Erythroblast (primary cell): ENCODE data around the gene XPNPEP2.
A peak's percentile ranks its signal among the peaks of the same experiment; 100 is the strongest.

ENCODE experiments used
- DNase-seq, 2 experiments: peaks; one replicate each; lab custom pipeline; 2025; lab: John Stamatoyannopoulos, UW
- GATA1 ChIP-seq: IDR thresholded peaks from 2 replicates; pipeline ENCODE4 v1.6.1; 2011; ENCODE audit warnings: low read depth, mild to moderate bottlenecking, control low read depth, low read length, moderate library complexity
- POLR2A ChIP-seq: IDR thresholded peaks from 2 replicates; pipeline ENCODE4 v1.6.1; 2011; ENCODE audit warnings: mild to moderate bottlenecking, low read length

The XPNPEP2 gene

GRCh38 chrX:129771266-129771995 is 32.7 kb downstream of the XPNPEP2 start:
- DNase-seq: no peak
- no peak for TF ChIP-seq GATA1
- TF ChIP-seq POLR2A: no peak

- DNase-seq: peak in 1 of 2 experiments; percentile 1
- no peak for TF ChIP-seq GATA1
- no peak for TF ChIP-seq POLR2A
Measured at GRCh38 chrX:129772796-129773431, 34.1 kb downstream of the XPNPEP2 start.

- no peak for DNase-seq
- no peak for TF ChIP-seq GATA1
- no peak for TF ChIP-seq POLR2A
Measured at GRCh38 chrX:129773649-129774458, 35.1 kb downstream of the XPNPEP2 start.

GRCh38 chrX:129777218-129778030 is 38.6 kb downstream of the XPNPEP2 start:
- peak; percentile 7 to 12 for DNase-seq
- TF ChIP-seq POLR2A (peak; percentile 20), GATA1 (no peak)

GRCh38 chrX:129779086-129779672 is 40.4 kb downstream of the XPNPEP2 start:
- TF ChIP-seq POLR2A (no peak), GATA1 (no peak)

GRCh38 chrX:129779747-129780146 is 41.0 kb downstream of the XPNPEP2 start, which contains the start of gene SASH3:
Gene SASH3, plus strand, starts transcription at chrX:129779949. Its CDS starts 149 bp downstream, at chrX:129780098.
- TF ChIP-seq GATA1: no peak
- no peak for TF ChIP-seq POLR2A
- DNase-seq: no peak

More at GRCh38 chrX:129779086-129779672, 40.4 kb downstream of the XPNPEP2 start:
- DNase-seq: no peak

GRCh38 chrX:129780441-129781105 is 41.8 kb downstream of the XPNPEP2 start:
- no peak for DNase-seq
- TF ChIP-seq POLR2A (no peak), GATA1 (no peak)

GRCh38 chrX:129781134-129781672 is 42.4 kb downstream of the XPNPEP2 start:
- DNase-seq: no peak
- TF ChIP-seq POLR2A: no peak
- no peak for TF ChIP-seq GATA1

GRCh38 chrX:129781680-129782495 is 43.1 kb downstream of the XPNPEP2 start:
- TF ChIP-seq POLR2A (no peak), GATA1 (no peak)
- no peak for DNase-seq

GRCh38 chrX:129782706-129783105 is 43.9 kb downstream of the XPNPEP2 start:
- DNase-seq: no peak
- TF ChIP-seq GATA1: no peak
- TF ChIP-seq POLR2A: no peak

- no peak for DNase-seq
- TF ChIP-seq GATA1: no peak
Measured at GRCh38 chrX:129783291-129783713, 44.5 kb downstream of the XPNPEP2 start.
